Adrenal gland (tissue), 5 donors: Measurements from ENCODE around the gene CHMP1A.

Experiments
- POLR2A ChIP-seq, 2 donors: fragments of 450-650 bp; IDR thresholded peaks; one replicate each; pipeline ENCODE4 v1.6.1; 2017; ENCODE audit warnings: antibody characterized with exemption in 2 of 2, mild to moderate bottlenecking in 2 of 2, moderate library complexity in 1 of 2
- TF ChIP-seq, protein P1 (sequence below), 6 experiments: fragments of 450-650 bp in 4 of 6; fragments of 200-600 bp in 2 of 6; sonication (generic) in 1 of 6; IDR thresholded peaks; 1 replicate in 5 of 6; 2 replicates in 1 of 6; pipeline versions ENCODE4 v1.5.1 to v1.8.0; 2016 to 2021; ENCODE audit warnings: antibody characterized with exemption in 6 of 6, mild to moderate bottlenecking in 2 of 6, moderate library complexity in 1 of 6
- donor health status: DM: no; HTN: no; CAD: no.

DNA sequence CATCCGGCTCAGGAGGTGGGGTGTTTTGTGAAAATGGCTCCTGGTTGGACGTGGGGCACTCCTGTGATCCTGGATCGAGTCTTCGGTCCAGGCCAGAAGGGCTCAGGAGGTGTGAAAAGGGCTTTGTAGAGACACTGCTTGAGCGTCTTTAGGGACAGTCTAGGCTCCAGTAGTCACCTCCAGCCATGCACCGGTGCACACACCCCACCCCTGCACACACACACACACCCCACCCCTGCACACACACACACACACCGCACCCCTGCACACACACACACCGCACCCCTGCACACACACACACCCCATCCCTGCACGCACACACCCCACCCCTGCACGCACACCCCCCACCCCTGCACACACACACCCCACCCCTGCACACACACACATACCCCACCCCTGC lies 19.1 kb downstream of the CHMP1A start:
- TF ChIP-seq, protein P1, sequence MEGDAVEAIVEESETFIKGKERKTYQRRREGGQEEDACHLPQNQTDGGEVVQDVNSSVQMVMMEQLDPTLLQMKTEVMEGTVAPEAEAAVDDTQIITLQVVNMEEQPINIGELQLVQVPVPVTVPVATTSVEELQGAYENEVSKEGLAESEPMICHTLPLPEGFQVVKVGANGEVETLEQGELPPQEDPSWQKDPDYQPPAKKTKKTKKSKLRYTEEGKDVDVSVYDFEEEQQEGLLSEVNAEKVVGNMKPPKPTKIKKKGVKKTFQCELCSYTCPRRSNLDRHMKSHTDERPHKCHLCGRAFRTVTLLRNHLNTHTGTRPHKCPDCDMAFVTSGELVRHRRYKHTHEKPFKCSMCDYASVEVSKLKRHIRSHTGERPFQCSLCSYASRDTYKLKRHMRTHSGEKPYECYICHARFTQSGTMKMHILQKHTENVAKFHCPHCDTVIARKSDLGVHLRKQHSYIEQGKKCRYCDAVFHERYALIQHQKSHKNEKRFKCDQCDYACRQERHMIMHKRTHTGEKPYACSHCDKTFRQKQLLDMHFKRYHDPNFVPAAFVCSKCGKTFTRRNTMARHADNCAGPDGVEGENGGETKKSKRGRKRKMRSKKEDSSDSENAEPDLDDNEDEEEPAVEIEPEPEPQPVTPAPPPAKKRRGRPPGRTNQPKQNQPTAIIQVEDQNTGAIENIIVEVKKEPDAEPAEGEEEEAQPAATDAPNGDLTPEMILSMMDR (IDR thresholded peaks at IDR 0.05): no peak
- TF ChIP-seq POLR2A (IDR thresholded peaks at IDR 0.05): no peak
